ENCODE results near the gene DISP3.

DNA sequence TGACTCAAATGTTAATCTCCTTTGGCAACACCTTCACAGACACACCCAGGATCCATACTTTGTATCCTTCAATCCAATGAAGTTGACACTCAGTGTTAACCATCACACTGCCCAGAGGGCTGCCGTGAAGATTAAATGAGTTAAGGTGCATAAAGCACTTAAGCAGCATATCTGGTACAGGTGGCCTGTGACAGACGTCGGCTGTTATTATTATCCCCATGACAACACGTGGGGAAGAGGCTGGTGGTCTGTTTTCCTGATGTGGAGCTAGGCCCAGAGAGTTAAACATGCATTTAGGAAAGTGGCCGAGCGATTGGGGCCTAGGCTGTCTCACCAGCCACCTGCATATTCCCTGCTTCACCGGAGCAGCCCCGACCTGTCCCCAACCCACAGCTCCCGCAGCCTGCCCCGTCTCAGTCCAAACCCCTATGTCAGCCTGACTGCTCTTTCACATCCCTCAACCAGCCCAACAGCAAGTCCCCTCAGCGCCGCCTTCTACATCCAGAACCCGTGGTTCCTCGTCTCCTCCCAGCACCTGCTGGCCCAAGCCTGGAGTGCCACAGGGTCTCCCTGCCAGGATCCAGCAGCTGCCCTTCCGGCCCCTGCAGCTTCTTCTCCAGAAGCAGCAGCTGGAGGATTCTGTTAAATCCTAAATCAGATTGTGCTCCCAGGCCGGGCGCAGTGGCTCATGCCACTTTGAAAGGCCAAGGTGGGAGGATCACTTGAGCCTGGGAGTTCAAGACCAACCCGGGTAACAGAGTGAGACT lies 97.3 kb downstream of the DISP3 start:
- TF ChIP-seq, protein P1, sequence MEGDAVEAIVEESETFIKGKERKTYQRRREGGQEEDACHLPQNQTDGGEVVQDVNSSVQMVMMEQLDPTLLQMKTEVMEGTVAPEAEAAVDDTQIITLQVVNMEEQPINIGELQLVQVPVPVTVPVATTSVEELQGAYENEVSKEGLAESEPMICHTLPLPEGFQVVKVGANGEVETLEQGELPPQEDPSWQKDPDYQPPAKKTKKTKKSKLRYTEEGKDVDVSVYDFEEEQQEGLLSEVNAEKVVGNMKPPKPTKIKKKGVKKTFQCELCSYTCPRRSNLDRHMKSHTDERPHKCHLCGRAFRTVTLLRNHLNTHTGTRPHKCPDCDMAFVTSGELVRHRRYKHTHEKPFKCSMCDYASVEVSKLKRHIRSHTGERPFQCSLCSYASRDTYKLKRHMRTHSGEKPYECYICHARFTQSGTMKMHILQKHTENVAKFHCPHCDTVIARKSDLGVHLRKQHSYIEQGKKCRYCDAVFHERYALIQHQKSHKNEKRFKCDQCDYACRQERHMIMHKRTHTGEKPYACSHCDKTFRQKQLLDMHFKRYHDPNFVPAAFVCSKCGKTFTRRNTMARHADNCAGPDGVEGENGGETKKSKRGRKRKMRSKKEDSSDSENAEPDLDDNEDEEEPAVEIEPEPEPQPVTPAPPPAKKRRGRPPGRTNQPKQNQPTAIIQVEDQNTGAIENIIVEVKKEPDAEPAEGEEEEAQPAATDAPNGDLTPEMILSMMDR (IDR thresholded peaks at IDR 0.05), result no peak
- no peak for TF ChIP-seq POLR2A (IDR thresholded peaks at IDR 0.05)
- TF ChIP-seq EP300 (IDR thresholded peaks at IDR 0.05), result no peak

Data from ovary (tissue), 3 donors.